Uterus (tissue), 4 donors: ENCODE data around the gene STK39. TPM values are rescaled to one million over a fixed set of nuclear protein-coding genes. Genes with fewer than 3 reads are reported as not detected.
"Not testable (repeated sequence)": the region's sequence is repeated elsewhere in the genome, so short reads cannot be mapped to it uniquely, and the experiment has no call there.

Source experiments
- DNase-seq, 2 donors: peaks; one replicate each; pipeline ENCODE4 v3.0.0-alpha.2; 2019 to 2020
- H3K27ac ChIP-seq, 2 donors: fragments of 200-600 bp; sonication (generic); 1 replicate in 1 of 2; 2 replicates in 1 of 2; pipeline ENCODE4 v1.5.1; 2016 to 2018
- H3K27me3 ChIP-seq, 2 donors: fragments of 200-600 bp; sonication (generic); one replicate each; pipeline ENCODE4 v1.5.1; 2018 to 2019; ENCODE audit warnings: control low read depth in 1 of 2
- H3K36me3 ChIP-seq, 2 donors: fragments of 200-600 bp; sonication (generic); one replicate each; pipeline ENCODE4 v1.5.1; 2019; ENCODE audit warnings: control low read depth in 1 of 2
- H3K4me1 ChIP-seq, 2 donors: fragments of 200-600 bp; sonication (generic); one replicate each; pipeline ENCODE4 v1.5.1; 2018 to 2019; ENCODE audit warnings: control low read depth in 1 of 2
- H3K4me3 ChIP-seq, 2 donors: fragments of 200-600 bp; sonication (generic); 1 replicate in 1 of 2; 2 replicates in 1 of 2; pipeline ENCODE4 v1.5.1; 2018 to 2019; ENCODE audit warnings: mild to moderate bottlenecking in 1 of 2
- H3K9me3 ChIP-seq, 2 donors: fragments of 200-600 bp; sonication (generic); one replicate each; pipeline ENCODE4 v1.5.1; 2019; ENCODE audit warnings: control low read depth in 1 of 2
- POLR2A ChIP-seq, 2 donors: fragments of 450-650 bp; IDR thresholded peaks; one replicate each; pipeline ENCODE4 v1.6.1; 2016; ENCODE audit warnings: antibody characterized with exemption in 2 of 2, mild to moderate bottlenecking in 1 of 2, moderate library complexity in 1 of 2
- intact Hi-C: fragments of 100-400 bp; cut with DNase I; formaldehyde crosslinking; loops from one replicate; pipeline ENCODE4 v1.15.1; 2023; ENCODE audit warnings: low total_unique reads
- total RNA-seq, 4 donors: library from RNA; depleted of rRNA in 3 of 4; stranded (reverse); fragments of >200 nt in 3 of 4; gene quantifications; one replicate each; pipeline versions ENCODE4 v1.1.0 to v1.2.4, GENCODE V29; 2014 to 2023
- TF ChIP-seq, protein P1 (sequence below), 4 experiments: fragments of 200-600 bp in 2 of 4; fragments of 450-650 bp in 2 of 4; sonication (generic) in 2 of 4; IDR thresholded peaks; one replicate each; pipeline ENCODE4 v1.5.1; 2016 to 2019; ENCODE audit warnings: antibody characterized with exemption in 4 of 4, mild to moderate bottlenecking in 2 of 4, moderate library complexity in 1 of 4
- donor health status: DM: yes; HTN: yes; CAD: no.

STK39 gene
- total RNA-seq, 4 donors from 2014 or later: 5.0 to 23.6 (median 9.8) TPM

DNA sequence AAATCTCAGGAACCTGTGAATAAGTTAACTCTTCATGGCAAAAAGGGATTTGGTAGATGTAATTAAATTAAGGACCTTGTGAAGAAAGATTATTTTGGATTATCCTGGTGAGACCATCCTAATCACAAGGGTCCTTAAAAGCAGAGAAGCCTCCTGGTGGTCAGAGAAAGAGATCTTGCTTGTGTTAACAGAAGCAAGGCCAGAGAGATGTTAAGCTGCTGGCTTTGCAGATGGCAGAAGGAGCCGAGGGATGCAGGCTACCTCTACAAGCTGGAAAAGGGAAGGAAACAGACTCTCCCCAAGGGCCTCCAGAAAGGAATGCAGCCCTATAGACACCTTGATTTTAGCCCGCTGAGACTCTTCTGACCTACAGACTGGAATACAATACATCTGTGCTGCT lies 197.0 kb downstream of the STK39 start:
- intact Hi-C loops: no loop called here
- no peak for TF ChIP-seq POLR2A (IDR thresholded peaks at IDR 0.05)
- TF ChIP-seq, protein P1, sequence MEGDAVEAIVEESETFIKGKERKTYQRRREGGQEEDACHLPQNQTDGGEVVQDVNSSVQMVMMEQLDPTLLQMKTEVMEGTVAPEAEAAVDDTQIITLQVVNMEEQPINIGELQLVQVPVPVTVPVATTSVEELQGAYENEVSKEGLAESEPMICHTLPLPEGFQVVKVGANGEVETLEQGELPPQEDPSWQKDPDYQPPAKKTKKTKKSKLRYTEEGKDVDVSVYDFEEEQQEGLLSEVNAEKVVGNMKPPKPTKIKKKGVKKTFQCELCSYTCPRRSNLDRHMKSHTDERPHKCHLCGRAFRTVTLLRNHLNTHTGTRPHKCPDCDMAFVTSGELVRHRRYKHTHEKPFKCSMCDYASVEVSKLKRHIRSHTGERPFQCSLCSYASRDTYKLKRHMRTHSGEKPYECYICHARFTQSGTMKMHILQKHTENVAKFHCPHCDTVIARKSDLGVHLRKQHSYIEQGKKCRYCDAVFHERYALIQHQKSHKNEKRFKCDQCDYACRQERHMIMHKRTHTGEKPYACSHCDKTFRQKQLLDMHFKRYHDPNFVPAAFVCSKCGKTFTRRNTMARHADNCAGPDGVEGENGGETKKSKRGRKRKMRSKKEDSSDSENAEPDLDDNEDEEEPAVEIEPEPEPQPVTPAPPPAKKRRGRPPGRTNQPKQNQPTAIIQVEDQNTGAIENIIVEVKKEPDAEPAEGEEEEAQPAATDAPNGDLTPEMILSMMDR (IDR thresholded peaks at IDR 0.05): no peak
- no peaks in the 10 kb centered on the region for H3K36me3 ChIP-seq
- no peak overlapping the region for H3K27ac ChIP-seq
- H3K9me3 ChIP-seq: no peaks in the 10 kb centered on the region
- no peak for DNase-seq
- H3K4me1 ChIP-seq: no peaks in the 10 kb centered on the region
- H3K27me3 ChIP-seq: no peaks in the 10 kb centered on the region
- no peak overlapping the region for H3K4me3 ChIP-seq

DNA sequence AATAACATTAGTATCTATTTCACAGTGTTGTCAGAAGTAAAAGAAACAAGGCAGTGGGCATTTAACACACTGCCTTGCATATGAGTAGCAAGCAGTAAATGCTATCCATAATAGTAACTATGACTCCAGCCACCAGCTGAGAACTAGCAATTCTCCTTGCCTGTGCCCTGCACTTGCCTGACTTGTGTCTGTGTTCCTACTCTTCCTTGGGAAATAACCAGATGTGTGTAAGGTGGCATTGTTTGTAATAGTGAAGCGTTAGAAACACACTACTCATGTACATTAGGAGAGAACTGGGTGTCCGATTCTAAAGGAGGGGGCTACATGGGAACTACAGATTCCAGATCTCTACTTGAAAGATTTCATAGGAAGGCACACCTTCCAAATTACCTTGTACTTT lies 197.8 kb downstream of the STK39 start:
- Histone ChIP-seq H3K9me3 (no peaks in the 10 kb centered on the region), H3K4me3 (no peak overlapping the region), H3K27ac (no peak overlapping the region), H3K4me1 (no peaks in the 10 kb centered on the region), H3K36me3 (no peaks in the 10 kb centered on the region), H3K27me3 (no peaks in the 10 kb centered on the region)
- intact Hi-C loops: no loop called here
- no peak for DNase-seq
- TF ChIP-seq, protein P1 (IDR thresholded peaks at IDR 0.05): no peak
- TF ChIP-seq POLR2A (IDR thresholded peaks at IDR 0.05): no peak

DNA sequence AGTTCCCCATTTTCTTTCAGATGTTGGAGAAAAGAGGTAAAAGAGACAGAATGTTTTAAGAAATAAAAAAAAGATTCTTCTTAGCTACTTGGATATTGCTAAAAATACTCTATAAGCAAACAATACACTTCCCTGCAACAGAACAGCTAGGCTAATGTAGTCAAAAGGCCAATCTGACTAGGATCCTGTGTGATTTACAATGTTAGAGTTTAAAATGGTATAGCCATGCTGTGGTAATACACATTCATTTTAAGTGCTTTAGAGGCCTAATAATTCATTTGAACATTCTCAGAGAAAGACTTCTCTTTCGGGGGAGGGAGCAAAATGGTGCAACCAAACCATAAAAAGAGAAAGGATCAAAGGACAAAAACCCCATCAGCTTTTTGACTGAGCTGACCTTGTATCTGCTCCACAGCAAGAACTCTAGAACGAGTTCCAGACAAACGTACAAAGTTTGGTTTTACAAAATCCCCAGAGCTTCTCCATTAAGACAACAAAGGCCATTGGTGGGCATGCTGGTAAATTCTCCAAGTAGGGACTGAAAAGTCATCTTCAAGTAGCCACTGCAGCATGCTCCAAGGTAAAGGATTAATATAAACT lies 200.2 kb downstream of the STK39 start:
- no peak for DNase-seq
- Histone ChIP-seq H3K4me1 (no peaks in the 10 kb centered on the region), H3K4me3 (no peak overlapping the region), H3K27me3 (no peaks in the 10 kb centered on the region), H3K27ac (no peak overlapping the region), H3K36me3 (no peaks in the 10 kb centered on the region), H3K9me3 (no peaks in the 10 kb centered on the region)
- intact Hi-C loops: no loop called here
- no peak for TF ChIP-seq POLR2A (IDR thresholded peaks at IDR 0.05)
- TF ChIP-seq, protein P1 (IDR thresholded peaks at IDR 0.05): no peak

DNA sequence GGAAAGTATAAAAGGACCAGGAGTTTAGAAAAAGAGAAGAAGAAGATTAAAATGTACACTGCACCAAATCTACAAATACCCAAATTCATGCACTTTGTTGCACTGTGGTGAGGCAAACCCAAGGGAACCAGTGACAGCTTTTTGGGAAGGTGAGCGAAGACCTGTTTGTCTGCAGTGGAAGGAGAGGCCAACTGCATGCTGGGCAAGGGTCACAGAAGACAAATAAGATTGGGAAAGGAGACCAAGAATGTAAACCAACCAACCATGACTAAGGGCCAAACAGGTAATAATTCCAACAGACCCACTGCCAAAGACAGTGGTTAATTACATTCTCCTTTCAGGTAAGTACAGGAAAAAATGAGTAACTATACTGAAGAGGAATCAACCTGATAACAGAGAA lies 202.8 kb downstream of the STK39 start:
- intact Hi-C loops: no loop called here
- Histone ChIP-seq H3K9me3 (no peaks in the 10 kb centered on the region), H3K36me3 (no peaks in the 10 kb centered on the region), H3K27ac (no peak overlapping the region), H3K4me3 (no peak overlapping the region), H3K4me1 (no peaks in the 10 kb centered on the region), H3K27me3 (no peaks in the 10 kb centered on the region)
- no peak for DNase-seq
- TF ChIP-seq, protein P1 (IDR thresholded peaks at IDR 0.05): no peak
- no peak for TF ChIP-seq POLR2A (IDR thresholded peaks at IDR 0.05)

DNA sequence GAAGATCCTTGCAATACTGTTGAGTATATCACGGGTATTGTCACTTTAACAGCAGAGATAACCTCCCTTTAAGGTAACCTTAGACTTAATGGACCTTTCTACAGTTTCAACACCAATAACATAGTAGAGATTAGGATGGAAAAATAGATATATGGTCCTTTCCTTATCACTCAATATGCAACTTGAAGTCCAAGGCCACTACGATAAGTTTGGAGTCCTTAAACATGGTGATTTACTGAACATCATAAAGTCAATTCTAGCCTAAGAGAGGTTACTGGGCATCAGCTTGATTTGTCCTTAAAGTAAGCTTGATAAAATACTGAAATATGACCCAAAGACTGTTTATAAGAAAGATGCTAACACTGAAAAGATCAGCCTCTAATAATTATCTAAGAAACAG lies 203.2 kb downstream of the STK39 start:
- Histone ChIP-seq H3K4me3 (no peak overlapping the region), H3K27me3 (no peaks in the 10 kb centered on the region), H3K36me3 (no peaks in the 10 kb centered on the region), H3K9me3 (no peaks in the 10 kb centered on the region), H3K27ac (no peak overlapping the region), H3K4me1 (no peaks in the 10 kb centered on the region)
- no peak for DNase-seq
- TF ChIP-seq POLR2A (IDR thresholded peaks at IDR 0.05): no peak
- TF ChIP-seq, protein P1 (IDR thresholded peaks at IDR 0.05): no peak
- intact Hi-C loops: no loop called here

DNA sequence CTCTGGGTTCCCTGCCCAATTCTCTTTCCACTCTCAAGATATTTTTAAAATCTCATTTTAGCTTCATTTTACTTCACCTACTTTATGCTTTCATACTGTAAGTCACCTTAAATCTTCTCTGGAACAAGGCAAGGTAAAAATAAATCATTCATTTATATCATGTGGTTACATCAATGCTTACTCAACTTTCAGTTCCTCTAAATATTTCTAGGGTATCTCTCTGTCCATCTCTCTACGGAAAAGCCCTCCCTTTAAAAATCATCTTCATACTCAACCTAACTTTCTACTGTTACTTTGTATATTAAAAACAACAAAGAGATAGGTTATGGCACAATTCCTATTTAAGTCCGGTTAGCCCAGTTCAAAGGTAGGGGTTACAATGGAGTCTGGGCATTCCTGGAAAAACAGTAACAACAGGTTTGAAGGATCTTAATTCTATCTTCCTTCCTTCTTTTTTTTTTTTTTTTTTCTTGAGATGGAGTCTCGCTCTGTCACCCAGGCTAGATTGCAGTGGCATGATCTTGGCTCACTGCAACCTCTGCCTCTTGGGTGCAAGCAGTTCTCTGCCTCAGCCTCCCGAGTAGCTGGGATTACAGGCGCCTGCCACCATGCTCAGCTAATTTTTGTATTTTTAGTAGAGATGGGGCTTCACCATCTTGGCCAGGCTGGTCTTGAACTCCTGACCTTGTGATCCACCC lies 205.1 kb downstream of the STK39 start:
- DNase-seq, H3K36me3 ChIP-seq, H3K27me3 ChIP-seq, H3K4me1 ChIP-seq, intact Hi-C loops, H3K27ac ChIP-seq, H3K9me3 ChIP-seq, H3K4me3 ChIP-seq: not testable (repeated sequence)
